Fibroblast of lung (primary cell): Measurements from ENCODE around the gene BTK. TPM values are rescaled to one million over a fixed set of nuclear protein-coding genes. Genes with fewer than 3 reads are reported as not detected.

ENCODE experiments used
- DNase-seq, 2 donors: peaks; one replicate each; pipeline versions ENCODE4 v3.0.0 to v3.0.0-alpha.2; 2010; ENCODE audit warnings: low read depth in 2 of 2
- H2AFZ ChIP-seq: 2 replicates; pipeline ENCODE4 v1.5.1; 2012; ENCODE audit warnings: low read length, control low read depth, inconsistent platforms
- H3K27ac ChIP-seq: 2 replicates; pipeline ENCODE4 v1.5.1; 2011; ENCODE audit warnings: low read length, control low read depth; ENCODE audit not compliant: insufficient read depth
- H3K27me3 ChIP-seq: 2 replicates; pipeline ENCODE4 v1.5.1; 2011; ENCODE audit warnings: mild to moderate bottlenecking, low read length; ENCODE audit not compliant: control insufficient read depth, insufficient read depth
- H3K36me3 ChIP-seq: 2 replicates; pipeline ENCODE4 v1.5.1; 2011; ENCODE audit warnings: low read length; ENCODE audit not compliant: control insufficient read depth, insufficient read depth
- H3K4me1 ChIP-seq: 2 replicates; pipeline ENCODE4 v1.5.1; 2011; ENCODE audit warnings: low read length; ENCODE audit not compliant: control insufficient read depth, insufficient read depth; ENCODE audit errors: extremely low read depth
- H3K4me2 ChIP-seq: 2 replicates; pipeline ENCODE4 v1.5.1; 2011; ENCODE audit warnings: low read length, control low read depth; ENCODE audit not compliant: insufficient read depth; ENCODE audit errors: extremely low read depth
- H3K4me3 ChIP-seq, 4 experiments: fragments of 200-600 bp in 1 of 4; sonication (generic) in 1 of 4; replicated peaks in 1 of 4; 2 replicates each; pipeline ENCODE4 v1.5.1; 2011 to 2016; ENCODE audit warnings: low read length in 4 of 4, low read depth in 3 of 4, mild to moderate bottlenecking in 3 of 4, control low read depth in 2 of 4, inconsistent platforms in 1 of 4, mixed read lengths in 1 of 4; ENCODE audit not compliant: insufficient read depth in 1 of 4; ENCODE audit errors: control extremely low read depth in 1 of 4
- H3K79me2 ChIP-seq: 2 replicates; pipeline ENCODE4 v1.5.1; 2012; ENCODE audit warnings: mild to moderate bottlenecking, low read length, inconsistent platforms; ENCODE audit not compliant: control insufficient read depth, insufficient read depth
- H3K9ac ChIP-seq: 2 replicates; pipeline ENCODE4 v1.5.1; 2011; ENCODE audit warnings: mild to moderate bottlenecking, low read length, control low read depth; ENCODE audit not compliant: insufficient read depth
- H3K9me3 ChIP-seq: 2 replicates; pipeline ENCODE4 v1.5.1; 2012; ENCODE audit warnings: low read depth, low read length; ENCODE audit not compliant: control insufficient read depth, insufficient read depth
- H4K20me1 ChIP-seq: 2 replicates; pipeline ENCODE4 v1.5.1; 2011; ENCODE audit warnings: low read length; ENCODE audit not compliant: control insufficient read depth, insufficient read depth; ENCODE audit errors: extremely low read depth
- CTCF ChIP-seq, 2 donors: IDR thresholded peaks in 1 of 2; conservative IDR thresholded peaks in 1 of 2; 1 replicate in 1 of 2; 2 replicates in 1 of 2; pipeline ENCODE4 v1.5.1; 2011 to 2012; ENCODE audit warnings: low read length in 2 of 2, control low read depth in 1 of 2, inconsistent platforms in 1 of 2, low read depth in 1 of 2, mild to moderate bottlenecking in 1 of 2
- EZH2 ChIP-seq: IDR thresholded peaks from 2 replicates; pipeline ENCODE4 v1.5.1; 2012; ENCODE audit warnings: low read length, control low read depth, mild to moderate bottlenecking; ENCODE audit errors: missing control alignments
- polyA plus RNA-seq, 2 donors: library from polyadenylated mRNA; depleted of rRNA in 1 of 2; stranded (reverse) in 1 of 2; unstranded in 1 of 2; fragments of >200 nt; gene quantifications; 2 replicates each; pipeline ENCODE4 v1.2.1, GENCODE V29; 2011 to 2012; ENCODE audit warnings: missing spikeins in 1 of 2
- total RNA-seq: library from RNA; depleted of rRNA; stranded (reverse); fragments of >200 nt; gene quantifications from 2 replicates; pipeline ENCODE4 v1.2.1, GENCODE V29; 2014

BTK gene
- total and polyA plus RNA-seq, 2 donors (not counting 1 experiment from before 2014, with no cell fraction given) = 0.05 TPM; not detected in 1

DNA sequence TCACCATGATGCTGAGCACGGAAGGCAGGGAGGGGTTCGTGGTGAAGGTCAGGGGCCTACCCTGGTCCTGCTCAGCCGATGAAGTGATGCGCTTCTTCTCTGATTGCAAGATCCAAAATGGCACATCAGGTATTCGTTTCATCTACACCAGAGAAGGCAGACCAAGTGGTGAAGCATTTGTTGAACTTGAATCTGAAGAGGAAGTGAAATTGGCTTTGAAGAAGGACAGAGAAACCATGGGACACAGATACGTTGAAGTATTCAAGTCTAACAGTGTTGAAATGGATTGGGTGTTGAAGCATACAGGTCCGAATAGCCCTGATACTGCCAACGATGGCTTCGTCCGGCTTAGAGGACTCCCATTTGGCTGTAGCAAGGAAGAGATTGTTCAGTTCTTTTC lies 26.0 kb upstream of the BTK start:
- Histone ChIP-seq H3K9ac (no peak overlapping the region), H3K9me3 (no peaks in the 10 kb centered on the region), H3K27me3 (no peaks in the 10 kb centered on the region), H3K79me2 (peaks cover 46% of the 10 kb centered on the region), H3K4me2 (no peak overlapping the region), H2AFZ (no peak overlapping the region), H3K4me1 (no peaks in the 10 kb centered on the region), H3K27ac (no peak overlapping the region), H3K4me3 (no peak overlapping the region), H4K20me1 (no peaks in the 10 kb centered on the region), H3K36me3 (no peaks in the 10 kb centered on the region)
- DNase-seq = no peak
- TF ChIP-seq CTCF (conservative IDR thresholded peaks at IDR 0.05 in 1 of 2, IDR thresholded peaks at IDR 0.05 in 1 of 2; ENCODE audit: low read depth in 1 of 2, low read length in 2 of 2) = no peak
- no peak for TF ChIP-seq EZH2

- peak overlapping the region; percentile 87 for H3K4me2 ChIP-seq
- no peaks in the 10 kb centered on the region for H3K36me3 ChIP-seq
- no peak overlapping the region for H2AFZ ChIP-seq
- peak in 1 of 2 donors; percentile 18 for DNase-seq
- peak overlapping the region; percentile 26 to 96 (median 81) for H3K4me3 ChIP-seq
- no peaks in the 10 kb centered on the region for H3K9me3 ChIP-seq
- peaks cover 56% of the 10 kb centered on the region for H3K79me2 ChIP-seq
- H4K20me1 ChIP-seq = no peaks in the 10 kb centered on the region
- H3K4me1 ChIP-seq = no peaks in the 10 kb centered on the region
- TF ChIP-seq CTCF (conservative IDR thresholded peaks at IDR 0.05 in 1 of 2, IDR thresholded peaks at IDR 0.05 in 1 of 2; ENCODE audit: low read depth in 1 of 2, low read length in 2 of 2) (no peak), EZH2 (no peak)
- H3K27ac ChIP-seq = peak overlapping the region; percentile 38
- H3K9ac ChIP-seq = peak overlapping the region; percentile 42
- H3K27me3 ChIP-seq = no peaks in the 10 kb centered on the region
These were observed 24.5 kb upstream of the BTK start for GRCh38 chrX:101410461-101410860.

GRCh38 chrX:101409043-101409442 lies 23.1 kb upstream of the BTK start:
- H3K4me3 ChIP-seq = peak overlapping the region; percentile 75 to 96 (median 81)
- peak overlapping the region; percentile 87 for H3K4me2 ChIP-seq
- H4K20me1 ChIP-seq = no peaks in the 10 kb centered on the region
- H3K79me2 ChIP-seq = peaks cover 56% of the 10 kb centered on the region
- no peaks in the 10 kb centered on the region for H3K27me3 ChIP-seq
- H2AFZ ChIP-seq = no peak overlapping the region
- H3K9me3 ChIP-seq = no peaks in the 10 kb centered on the region
- peak overlapping the region; percentile 98 for H3K27ac ChIP-seq
- H3K36me3 ChIP-seq = no peaks in the 10 kb centered on the region
- no peaks in the 10 kb centered on the region for H3K4me1 ChIP-seq
- H3K9ac ChIP-seq = peak overlapping the region; percentile 91
- no peak for TF ChIP-seq EZH2
- DNase-seq = no peak
